Skeletal muscle satellite cell (primary cell): ENCODE results near the gene EPB41L3.

Source experiments
- H3K27me3 ChIP-seq: 2 replicates; pipeline ENCODE4 v1.7.0; 2013; ENCODE audit warnings: low read length; ENCODE audit not compliant: control insufficient read depth, insufficient read depth
- H3K36me3 ChIP-seq: 2 replicates; pipeline ENCODE4 v1.7.0; 2013; ENCODE audit warnings: mild to moderate bottlenecking, control low read depth, low read length; ENCODE audit not compliant: insufficient read depth
- H3K4me1 ChIP-seq: 2 replicates; pipeline ENCODE4 v1.7.0; 2013; ENCODE audit warnings: low read length; ENCODE audit not compliant: control insufficient read depth, insufficient read depth
- H3K4me2 ChIP-seq: 2 replicates; pipeline ENCODE4 v1.7.0; 2013; ENCODE audit warnings: mild to moderate bottlenecking, low read length
- H3K4me3 ChIP-seq: 2 replicates; pipeline ENCODE4 v1.7.0; 2013; ENCODE audit warnings: low read length
- H3K9ac ChIP-seq: 2 replicates; pipeline ENCODE4 v1.7.0; 2013; ENCODE audit warnings: mild to moderate bottlenecking, low read depth, low read length, moderate library complexity
- H3K9me3 ChIP-seq: replicated peaks from 2 replicates; pipeline ENCODE4 v1.7.0; 2013; ENCODE audit warnings: mild to moderate bottlenecking, control low read depth, low read length

Gene EPB41L3

GRCh38 chr18:5422626-5423025 is 121.2 kb downstream of the EPB41L3 start:
- H3K36me3 ChIP-seq: no peaks in the 10 kb centered on the region

GRCh38 chr18:5421981-5422380 is 121.8 kb downstream of the EPB41L3 start:
- no peaks in the 10 kb centered on the region for H3K9me3 ChIP-seq
- no peak overlapping the region for H3K4me3 ChIP-seq

More at GRCh38 chr18:5422626-5423025, 121.2 kb downstream of the EPB41L3 start:
- H3K4me2 ChIP-seq: no peak overlapping the region
- H3K9ac ChIP-seq: no peak overlapping the region
- H3K27me3 ChIP-seq: no peaks in the 10 kb centered on the region
- H3K4me1 ChIP-seq: no peaks in the 10 kb centered on the region
- no peak overlapping the region for H3K4me3 ChIP-seq
- H3K9me3 ChIP-seq: no peaks in the 10 kb centered on the region

GRCh38 chr18:5420906-5421305 is 122.9 kb downstream of the EPB41L3 start:
- Histone ChIP-seq H3K4me3 (no peak overlapping the region), H3K4me2 (no peak overlapping the region), H3K4me1 (no peaks in the 10 kb centered on the region), H3K36me3 (no peaks in the 10 kb centered on the region), H3K9ac (no peak overlapping the region), H3K27me3 (no peaks in the 10 kb centered on the region), H3K9me3 (no peaks in the 10 kb centered on the region)

More at GRCh38 chr18:5421981-5422380, 121.8 kb downstream of the EPB41L3 start:
- H3K36me3 ChIP-seq: no peaks in the 10 kb centered on the region
- no peak overlapping the region for H3K4me2 ChIP-seq
- H3K27me3 ChIP-seq: no peaks in the 10 kb centered on the region
- H3K9ac ChIP-seq: no peak overlapping the region
- H3K4me1 ChIP-seq: no peaks in the 10 kb centered on the region

GRCh38 chr18:5419601-5420000 is 124.2 kb downstream of the EPB41L3 start:
- no peak overlapping the region for H3K4me2 ChIP-seq
- no peaks in the 10 kb centered on the region for H3K27me3 ChIP-seq
- H3K36me3 ChIP-seq: no peaks in the 10 kb centered on the region
- no peaks in the 10 kb centered on the region for H3K4me1 ChIP-seq
- H3K9ac ChIP-seq: no peak overlapping the region
- H3K9me3 ChIP-seq: no peaks in the 10 kb centered on the region
- no peak overlapping the region for H3K4me3 ChIP-seq

GRCh38 chr18:5419030-5419429 is 124.8 kb downstream of the EPB41L3 start:
- Histone ChIP-seq H3K4me2 (no peak overlapping the region), H3K4me1 (no peaks in the 10 kb centered on the region), H3K4me3 (no peak overlapping the region), H3K9me3 (no peaks in the 10 kb centered on the region), H3K36me3 (no peaks in the 10 kb centered on the region), H3K27me3 (no peaks in the 10 kb centered on the region), H3K9ac (no peak overlapping the region)

- Histone ChIP-seq H3K4me2 (no peak overlapping the region), H3K4me3 (no peak overlapping the region), H3K27me3 (no peaks in the 10 kb centered on the region), H3K36me3 (no peaks in the 10 kb centered on the region), H3K9ac (no peak overlapping the region), H3K4me1 (no peaks in the 10 kb centered on the region), H3K9me3 (no peaks in the 10 kb centered on the region)
Observed at GRCh38 chr18:5417342-5417741, 126.5 kb downstream of the EPB41L3 start.

- Histone ChIP-seq H3K4me1 (no peaks in the 10 kb centered on the region), H3K36me3 (no peaks in the 10 kb centered on the region), H3K9ac (no peak overlapping the region), H3K27me3 (no peaks in the 10 kb centered on the region), H3K9me3 (no peaks in the 10 kb centered on the region), H3K4me2 (no peak overlapping the region), H3K4me3 (no peak overlapping the region)
Observed at GRCh38 chr18:5416112-5416511, 127.7 kb downstream of the EPB41L3 start.

- Histone ChIP-seq H3K4me2 (no peak overlapping the region), H3K9ac (no peak overlapping the region), H3K4me1 (no peaks in the 10 kb centered on the region)
Observed at GRCh38 chr18:5415665-5416064, 128.1 kb downstream of the EPB41L3 start.

GRCh38 chr18:5415031-5415430 is 128.8 kb downstream of the EPB41L3 start:
- H3K4me1 ChIP-seq: no peaks in the 10 kb centered on the region
- no peaks in the 10 kb centered on the region for H3K9me3 ChIP-seq
- H3K9ac ChIP-seq: no peak overlapping the region
- H3K36me3 ChIP-seq: no peaks in the 10 kb centered on the region
- H3K4me2 ChIP-seq: no peak overlapping the region
- H3K4me3 ChIP-seq: no peak overlapping the region
- no peaks in the 10 kb centered on the region for H3K27me3 ChIP-seq

More at GRCh38 chr18:5415665-5416064, 128.1 kb downstream of the EPB41L3 start:
- Histone ChIP-seq H3K4me3 (no peak overlapping the region), H3K36me3 (no peaks in the 10 kb centered on the region), H3K27me3 (no peaks in the 10 kb centered on the region), H3K9me3 (no peaks in the 10 kb centered on the region)

GRCh38 chr18:5414546-5414945 is 129.3 kb downstream of the EPB41L3 start:
- Histone ChIP-seq H3K4me2 (no peak overlapping the region), H3K4me3 (no peak overlapping the region), H3K4me1 (no peaks in the 10 kb centered on the region), H3K9ac (no peak overlapping the region), H3K9me3 (no peaks in the 10 kb centered on the region), H3K36me3 (no peaks in the 10 kb centered on the region), H3K27me3 (no peaks in the 10 kb centered on the region)

GRCh38 chr18:5413447-5413846 is 130.3 kb downstream of the EPB41L3 start:
- peaks cover 3% of the 10 kb centered on the region for H3K9me3 ChIP-seq
- H3K36me3 ChIP-seq: no peaks in the 10 kb centered on the region
- H3K4me3 ChIP-seq: no peak overlapping the region
- H3K27me3 ChIP-seq: no peaks in the 10 kb centered on the region
- H3K4me2 ChIP-seq: no peak overlapping the region
- no peaks in the 10 kb centered on the region for H3K4me1 ChIP-seq
- no peak overlapping the region for H3K9ac ChIP-seq

GRCh38 chr18:5410582-5410981 is 133.2 kb downstream of the EPB41L3 start:
- no peak overlapping the region for H3K4me2 ChIP-seq
- H3K36me3 ChIP-seq: no peaks in the 10 kb centered on the region
- H3K4me3 ChIP-seq: no peak overlapping the region
- H3K27me3 ChIP-seq: no peaks in the 10 kb centered on the region
- no peaks in the 10 kb centered on the region for H3K4me1 ChIP-seq
- H3K9ac ChIP-seq: no peak overlapping the region
- H3K9me3 ChIP-seq: peaks cover 3% of the 10 kb centered on the region
